SU-DHL-6 (cell line): ENCODE results near the gene WNK1.

Source experiments
- CTCF ChIP-seq: fragments of 200-600 bp; sonication (generic); IDR thresholded peaks from one replicate; pipeline ENCODE4 v1.5.1; 2017; ENCODE audit warnings: antibody characterized with exemption, mild to moderate bottlenecking, low read length, moderate library complexity; ENCODE audit not compliant: insufficient read depth, poor library complexity, severe bottlenecking
- EZH2phosphoT487 ChIP-seq: fragments of 200-600 bp; sonication (generic), shearing (Covaris generic); conservative IDR thresholded peaks from 2 replicates; pipeline ENCODE4 v1.6.1; 2018; ENCODE audit warnings: mild to moderate bottlenecking, antibody characterized with exemption, low read length, moderate library complexity, mixed read lengths

- TF ChIP-seq CTCF (no peak), EZH2phosphoT487 (no peak)
Observed at GRCh38 chr12:806200-806791, 53.9 kb downstream of the WNK1 start.
